ENCODE measurements around the gene DPM3.
"Not testable (repeated sequence)": the region's sequence is repeated elsewhere in the genome, so short reads cannot be mapped to it uniquely, and the experiment has no call there.

Gene DPM3

GRCh38 chr1:155168456-155169210, 28.3 kb upstream of the DPM3 start:
- Mint-ChIP-seq H3K4me1 (peaks cover 31% of the 10 kb centered on the region), H3K27ac (no peak overlapping the region), H3K9me3 (peaks cover 6% of the 10 kb centered on the region), H3K27me3 (ENCODE audit: low read depth) (peaks cover 4% of the 10 kb centered on the region), H3K36me3 (ENCODE audit: low read depth) (peaks cover 15% of the 10 kb centered on the region), H3K4me3 (peak overlapping the region in 1 of 3 experiments; percentile 60)
- TF ChIP-seq, protein P1, sequence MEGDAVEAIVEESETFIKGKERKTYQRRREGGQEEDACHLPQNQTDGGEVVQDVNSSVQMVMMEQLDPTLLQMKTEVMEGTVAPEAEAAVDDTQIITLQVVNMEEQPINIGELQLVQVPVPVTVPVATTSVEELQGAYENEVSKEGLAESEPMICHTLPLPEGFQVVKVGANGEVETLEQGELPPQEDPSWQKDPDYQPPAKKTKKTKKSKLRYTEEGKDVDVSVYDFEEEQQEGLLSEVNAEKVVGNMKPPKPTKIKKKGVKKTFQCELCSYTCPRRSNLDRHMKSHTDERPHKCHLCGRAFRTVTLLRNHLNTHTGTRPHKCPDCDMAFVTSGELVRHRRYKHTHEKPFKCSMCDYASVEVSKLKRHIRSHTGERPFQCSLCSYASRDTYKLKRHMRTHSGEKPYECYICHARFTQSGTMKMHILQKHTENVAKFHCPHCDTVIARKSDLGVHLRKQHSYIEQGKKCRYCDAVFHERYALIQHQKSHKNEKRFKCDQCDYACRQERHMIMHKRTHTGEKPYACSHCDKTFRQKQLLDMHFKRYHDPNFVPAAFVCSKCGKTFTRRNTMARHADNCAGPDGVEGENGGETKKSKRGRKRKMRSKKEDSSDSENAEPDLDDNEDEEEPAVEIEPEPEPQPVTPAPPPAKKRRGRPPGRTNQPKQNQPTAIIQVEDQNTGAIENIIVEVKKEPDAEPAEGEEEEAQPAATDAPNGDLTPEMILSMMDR (IDR thresholded peaks at IDR 0.05; ENCODE audit: unreplicated experiment in 3 of 3), result no peak

GRCh38 chr1:155168105-155168445, 27.7 kb upstream of the DPM3 start:
- Mint-ChIP-seq H3K36me3 (ENCODE audit: low read depth) (peaks cover 15% of the 10 kb centered on the region), H3K4me1 (peaks cover 25% of the 10 kb centered on the region), H3K27ac (peak overlapping the region in 2 of 3 experiments; percentile 49 to 84), H3K4me3 (peak overlapping the region; percentile 63 to 72 (median 65))
- H3K27me3 Mint-ChIP-seq (ENCODE audit: low read depth); H3K9me3 Mint-ChIP-seq: not testable (repeated sequence)

DNA sequence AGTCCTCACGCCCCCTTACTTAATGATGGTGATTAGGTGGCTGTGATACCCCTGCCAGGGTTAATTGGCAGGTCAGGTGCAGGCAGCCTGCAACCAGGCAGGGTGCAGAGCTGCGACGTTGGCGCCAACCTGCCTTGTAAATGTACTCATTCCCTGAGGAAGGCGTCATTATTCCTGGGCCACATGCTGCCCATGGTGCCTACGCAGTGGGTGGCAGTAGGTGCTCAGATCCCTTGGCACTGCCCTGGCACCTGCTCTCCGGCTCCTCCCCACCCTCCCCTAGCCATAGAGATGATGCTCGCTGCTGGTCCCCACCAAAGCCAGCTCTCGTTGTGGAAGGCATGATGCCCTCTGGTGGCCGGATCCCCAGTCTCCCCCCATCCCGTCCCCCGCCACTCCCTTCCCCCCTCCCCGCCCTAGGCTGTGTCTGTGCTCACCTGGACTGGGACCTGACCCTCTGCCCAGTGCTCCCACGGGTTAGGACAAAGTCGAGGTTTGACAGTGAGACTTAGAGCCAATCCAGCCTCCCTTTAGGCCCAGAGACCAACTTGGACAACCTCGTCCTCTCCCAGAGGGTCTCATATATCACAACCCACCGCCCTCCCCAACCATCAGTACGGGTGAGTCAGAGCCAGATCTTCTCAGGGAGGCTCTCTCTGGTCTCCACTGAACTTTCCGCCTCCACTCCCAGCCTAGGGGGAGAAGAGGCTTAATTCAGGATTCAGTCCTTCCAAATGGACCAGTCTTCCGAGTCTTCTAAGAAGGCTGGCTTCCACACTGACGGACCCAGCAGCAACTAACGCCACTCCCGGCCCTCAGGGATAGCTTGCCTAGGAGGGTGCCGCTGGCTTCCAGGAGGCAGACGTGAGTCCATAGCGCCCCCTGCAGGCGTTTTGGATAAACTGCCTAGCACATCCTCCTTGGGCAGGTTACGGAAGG, 27.1 kb upstream of the DPM3 start:
- Mint-ChIP-seq H3K9me3 (peaks cover 7% of the 10 kb centered on the region), H3K36me3 (ENCODE audit: low read depth) (peaks cover 15% of the 10 kb centered on the region), H3K27ac (peak overlapping the region; percentile 24 to 84 (median 49)), H3K4me3 (peak overlapping the region; percentile 63 to 72 (median 65)), H3K27me3 (ENCODE audit: low read depth) (no peaks in the 10 kb centered on the region), H3K4me1 (peaks cover 24% of the 10 kb centered on the region)
- TF ChIP-seq, protein P1 (IDR thresholded peaks at IDR 0.05; ENCODE audit: unreplicated experiment in 3 of 3), result peak; percentile 70 to 76 (median 73)

GRCh38 chr1:155166471-155167165, 26.3 kb upstream of the DPM3 start:
- H3K36me3 Mint-ChIP-seq (ENCODE audit: low read depth), result peaks cover 15% of the 10 kb centered on the region
- H3K27ac Mint-ChIP-seq, result no peak overlapping the region
- no peaks in the 10 kb centered on the region for H3K27me3 Mint-ChIP-seq (ENCODE audit: low read depth)
- peaks cover 17% of the 10 kb centered on the region for H3K4me1 Mint-ChIP-seq
- TF ChIP-seq, protein P1 (IDR thresholded peaks at IDR 0.05; ENCODE audit: unreplicated experiment in 3 of 3), result no peak
- H3K4me3 Mint-ChIP-seq, result peak overlapping the region in 1 of 3 experiments; percentile 72
- H3K9me3 Mint-ChIP-seq, result peaks cover 7% of the 10 kb centered on the region

DNA sequence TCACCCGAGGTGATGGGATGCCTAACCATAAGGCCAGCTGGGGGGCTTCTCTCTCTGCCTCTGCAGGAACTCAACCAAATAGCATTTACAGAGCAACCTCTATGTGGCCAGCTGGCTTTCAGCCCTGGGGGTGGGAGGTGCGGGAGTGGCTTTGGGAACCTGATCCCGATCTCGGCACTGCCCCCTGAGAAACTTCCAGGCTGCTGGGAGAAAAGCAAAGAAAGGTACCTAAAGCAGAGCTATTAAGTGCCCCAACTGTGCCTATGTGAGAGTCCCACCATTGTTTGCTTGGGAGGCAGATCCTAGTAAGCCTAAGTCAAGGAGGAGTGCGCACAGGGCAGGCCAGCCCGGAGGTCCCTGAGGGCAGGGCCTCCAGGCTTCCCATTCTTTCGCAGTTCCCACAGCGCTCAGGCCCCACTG, 25.7 kb upstream of the DPM3 start:
- Mint-ChIP-seq H3K4me1 (peaks cover 17% of the 10 kb centered on the region), H3K27me3 (ENCODE audit: low read depth) (peaks cover 2% of the 10 kb centered on the region), H3K27ac (peak overlapping the region in 1 of 3 experiments; percentile 24), H3K9me3 (peaks cover 7% of the 10 kb centered on the region), H3K4me3 (no peak overlapping the region), H3K36me3 (ENCODE audit: low read depth) (peaks cover 15% of the 10 kb centered on the region)
- TF ChIP-seq, protein P1 (IDR thresholded peaks at IDR 0.05; ENCODE audit: unreplicated experiment in 3 of 3), result no peak

DNA sequence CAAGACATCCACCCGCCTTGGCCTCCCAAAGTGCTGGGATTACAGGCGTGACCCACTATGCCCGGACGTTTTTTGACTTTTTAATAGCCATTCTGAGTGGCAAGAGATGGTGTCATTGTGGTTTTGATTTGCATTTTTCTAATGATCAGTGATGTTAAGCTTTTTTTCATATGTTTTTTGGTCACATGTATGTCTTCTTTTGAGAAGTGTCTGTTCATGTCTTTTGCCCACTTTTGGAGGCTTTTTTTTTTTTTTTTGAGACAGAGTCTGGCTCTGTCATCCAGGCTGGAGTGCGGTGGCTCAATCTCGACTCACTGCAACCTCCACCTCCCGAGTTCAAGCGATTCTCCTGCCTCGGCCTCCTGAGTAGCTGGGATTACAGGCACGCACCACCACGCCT, 24.3 kb upstream of the DPM3 start:
- peaks cover 17% of the 10 kb centered on the region for H3K4me1 Mint-ChIP-seq
- H3K9me3 Mint-ChIP-seq; H3K36me3 Mint-ChIP-seq (ENCODE audit: low read depth); H3K27me3 Mint-ChIP-seq (ENCODE audit: low read depth); H3K4me3 Mint-ChIP-seq; H3K27ac Mint-ChIP-seq: not testable (repeated sequence)

DNA sequence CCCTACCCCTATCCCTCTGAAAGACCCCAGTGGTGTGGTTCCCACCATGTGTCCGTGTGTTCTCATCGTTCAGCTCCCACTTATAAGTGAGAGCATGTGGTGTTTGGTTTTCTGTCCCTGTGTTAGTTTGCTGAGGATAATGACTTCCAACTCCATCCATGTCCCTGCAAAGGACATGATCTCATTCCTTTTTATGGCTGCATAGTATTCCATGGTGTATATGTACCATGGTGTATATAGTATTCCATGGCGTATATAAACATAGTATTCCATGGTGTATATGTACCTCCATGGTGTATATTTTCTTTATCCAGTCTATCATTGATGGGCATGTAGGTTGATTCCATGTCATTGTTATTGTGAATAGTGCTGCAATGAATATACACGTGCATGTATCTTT, 23.5 kb upstream of the DPM3 start:
- not testable (repeated sequence) for H3K9me3 Mint-ChIP-seq; H3K27me3 Mint-ChIP-seq (ENCODE audit: low read depth); H3K27ac Mint-ChIP-seq; H3K36me3 Mint-ChIP-seq (ENCODE audit: low read depth); H3K4me3 Mint-ChIP-seq
- peaks cover 17% of the 10 kb centered on the region for H3K4me1 Mint-ChIP-seq

DNA sequence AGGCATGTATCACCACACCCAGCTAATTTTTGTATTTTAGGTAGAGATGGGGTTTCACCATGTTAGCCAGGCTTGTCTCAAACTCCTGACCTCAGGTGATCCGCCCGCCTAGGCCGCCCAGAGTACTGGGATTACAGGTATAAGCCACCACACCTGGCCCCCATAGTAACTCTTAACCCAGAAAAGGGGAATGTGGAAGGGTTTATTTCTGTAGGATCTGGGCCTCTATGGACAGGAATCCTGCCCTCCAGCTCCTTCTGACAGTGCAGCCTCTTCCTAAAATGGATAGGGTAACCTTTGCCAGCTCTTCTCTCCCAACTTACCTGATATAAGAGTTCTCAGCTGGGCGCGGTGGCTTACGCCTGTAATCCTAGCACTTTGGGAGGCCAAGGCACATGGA, 22.3 kb upstream of the DPM3 start:
- not testable (repeated sequence) for H3K27ac Mint-ChIP-seq; H3K27me3 Mint-ChIP-seq (ENCODE audit: low read depth); H3K36me3 Mint-ChIP-seq (ENCODE audit: low read depth); H3K9me3 Mint-ChIP-seq; H3K4me3 Mint-ChIP-seq
- peaks cover 13% of the 10 kb centered on the region for H3K4me1 Mint-ChIP-seq

Data from nephron (organoid).